NAMALWA (cell line): ENCODE measurements around the gene ATG10.
"Not testable (repeated sequence)": the region's sequence is repeated elsewhere in the genome, so short reads cannot be mapped to it uniquely, and the experiment has no call there.

Source experiments
- DNase-seq: peaks from one replicate; pipeline ENCODE4 v3.0.0-alpha.2; 2015; ENCODE audit warnings: low spot score

The ATG10 gene

DNA sequence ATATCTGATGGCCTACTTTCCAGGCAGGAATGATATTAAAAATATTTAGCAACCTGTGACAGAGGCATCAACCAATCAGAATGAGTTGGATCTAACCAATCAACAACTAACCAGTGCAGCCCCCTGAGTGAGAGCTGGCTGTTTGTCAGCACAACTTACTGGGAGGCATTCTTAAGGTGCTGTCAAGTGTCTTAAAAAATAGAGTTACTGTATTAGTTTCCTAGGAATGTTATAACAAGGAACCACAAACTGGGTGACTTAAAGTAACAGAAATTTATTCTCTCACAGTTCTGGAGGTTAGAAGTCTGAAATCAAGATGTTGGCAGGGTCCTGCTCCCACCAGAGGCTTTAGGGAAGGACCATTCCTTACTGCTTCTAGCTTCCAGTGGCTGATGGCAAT is 85.2 kb downstream of the ATG10 start:
- no peak for DNase-seq

- DNase-seq = no peak
Observed at GRCh38 chr5:82058710-82059109, 86.9 kb downstream of the ATG10 start.

DNA sequence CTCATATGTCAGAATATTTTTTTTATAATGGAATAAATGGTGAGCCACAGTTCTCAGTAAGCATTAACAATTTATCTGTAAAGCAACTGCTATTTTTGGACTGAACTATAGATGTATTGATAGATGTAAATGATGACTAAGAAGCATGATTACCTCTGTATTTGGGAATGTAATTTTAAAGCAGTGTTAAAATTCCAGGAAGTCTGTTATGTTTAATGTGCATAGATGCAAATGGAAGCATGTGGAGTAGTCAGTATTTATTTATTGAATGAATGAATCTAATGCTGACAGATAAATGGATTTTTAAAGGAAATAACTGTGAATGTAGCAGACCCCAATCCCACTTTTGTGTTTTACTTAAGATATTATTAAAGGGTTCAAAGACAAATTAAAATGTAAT is 95.0 kb downstream of the ATG10 start:
- DNase-seq = no peak

DNA sequence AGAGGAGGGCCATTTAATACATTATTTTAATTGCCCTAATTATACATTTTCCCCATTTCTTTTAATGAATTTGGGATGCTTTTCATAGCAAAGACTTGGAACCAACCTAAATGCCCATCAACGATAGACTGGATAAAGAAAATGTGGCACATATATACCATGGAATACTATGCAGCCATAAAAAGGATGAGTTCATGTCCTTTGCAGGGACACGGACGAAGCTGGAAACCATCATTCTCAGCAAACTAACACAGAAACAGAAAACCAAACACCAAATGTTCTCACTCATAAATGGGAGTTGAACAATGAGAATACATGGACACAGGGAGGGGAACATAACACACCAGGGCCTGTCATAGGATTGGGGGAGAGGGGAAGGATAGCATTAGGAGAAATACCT is 96.2 kb downstream of the ATG10 start:
- not testable (repeated sequence) for DNase-seq

GRCh38 chr5:82068723-82069122 is 96.9 kb downstream of the ATG10 start:
- DNase-seq = peak; percentile 10

GRCh38 chr5:82072138-82072537 is 100.3 kb downstream of the ATG10 start:
- no peak for DNase-seq

DNA sequence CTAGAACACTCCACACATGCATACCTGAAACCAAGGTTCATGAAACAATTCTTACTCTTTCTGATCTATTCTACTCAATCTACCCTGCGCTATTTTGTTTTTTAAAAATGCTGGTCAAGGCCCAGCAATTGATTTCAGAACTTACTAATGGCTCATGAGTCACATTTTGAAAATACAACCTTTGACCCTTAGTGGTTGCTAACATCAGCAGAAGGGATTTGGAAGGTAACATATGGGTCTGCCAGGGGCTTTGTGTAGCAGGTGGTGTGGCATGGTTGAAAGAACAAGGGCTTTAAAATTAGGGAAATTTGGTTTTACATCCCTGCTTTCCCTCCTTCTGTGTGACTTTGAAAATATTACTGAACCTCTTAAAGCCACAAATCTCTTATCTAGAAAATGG is 101.4 kb downstream of the ATG10 start:
- DNase-seq = no peak

- DNase-seq = no peak
Observed at GRCh38 chr5:82074950-82075349, 103.1 kb downstream of the ATG10 start.

DNA sequence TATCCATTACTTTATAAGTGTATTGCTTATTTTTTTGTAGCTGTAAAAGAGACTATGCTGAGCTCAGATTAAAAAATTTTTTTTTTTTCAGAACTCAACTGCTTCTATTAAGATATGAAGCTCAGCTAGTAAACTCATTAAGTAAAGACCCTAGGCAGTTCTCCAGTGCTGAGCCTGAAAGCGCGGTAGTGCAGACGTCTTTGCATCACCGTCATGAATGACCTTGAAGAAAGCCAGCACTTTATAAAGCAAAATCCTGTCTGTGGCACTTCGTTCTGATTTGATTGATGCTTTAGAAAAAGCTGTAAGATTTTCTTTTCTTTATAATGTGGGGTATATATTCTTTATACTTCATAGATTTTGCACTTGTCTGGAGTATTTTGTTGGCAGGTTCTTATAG is 105.7 kb downstream of the ATG10 start:
- DNase-seq = no peak

DNA sequence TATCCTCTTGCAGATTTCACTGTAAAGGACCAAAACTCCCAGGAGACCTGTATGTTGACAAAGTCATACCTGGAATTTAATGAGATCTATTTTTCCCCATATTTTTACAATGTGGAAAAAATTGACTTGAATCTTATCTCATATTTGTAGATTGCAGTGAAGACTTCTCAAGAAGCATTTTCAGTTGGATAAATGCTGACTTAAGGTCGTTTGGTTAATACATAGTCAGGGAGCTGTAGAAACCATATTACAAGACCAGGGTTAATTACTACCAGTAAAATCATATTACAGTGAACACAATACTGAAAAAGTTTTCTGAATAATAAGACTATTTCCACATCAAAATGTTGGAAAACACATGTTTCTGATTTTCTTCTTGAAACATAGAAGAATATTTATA is 119.8 kb downstream of the ATG10 start:
- no peak for DNase-seq

DNA sequence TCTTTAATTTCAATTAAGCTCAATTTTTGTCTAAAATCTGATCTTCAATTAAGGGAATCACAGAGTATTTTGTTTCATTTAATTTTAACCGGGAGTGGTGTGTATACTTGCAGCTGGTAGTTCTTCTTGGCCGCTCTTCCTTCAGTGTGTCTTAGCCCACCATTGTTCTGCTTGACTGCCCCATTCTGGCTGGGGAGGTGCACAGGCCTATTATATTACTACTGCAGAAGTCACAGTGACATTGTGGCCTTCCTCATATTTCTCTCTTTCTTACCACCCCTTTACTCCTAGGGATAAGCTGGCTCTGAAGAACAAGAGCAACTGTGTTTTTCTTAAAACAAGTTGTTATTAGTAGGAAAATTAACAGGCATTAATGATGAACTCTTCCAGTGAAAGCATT is 123.7 kb downstream of the ATG10 start:
- DNase-seq = no peak

DNA sequence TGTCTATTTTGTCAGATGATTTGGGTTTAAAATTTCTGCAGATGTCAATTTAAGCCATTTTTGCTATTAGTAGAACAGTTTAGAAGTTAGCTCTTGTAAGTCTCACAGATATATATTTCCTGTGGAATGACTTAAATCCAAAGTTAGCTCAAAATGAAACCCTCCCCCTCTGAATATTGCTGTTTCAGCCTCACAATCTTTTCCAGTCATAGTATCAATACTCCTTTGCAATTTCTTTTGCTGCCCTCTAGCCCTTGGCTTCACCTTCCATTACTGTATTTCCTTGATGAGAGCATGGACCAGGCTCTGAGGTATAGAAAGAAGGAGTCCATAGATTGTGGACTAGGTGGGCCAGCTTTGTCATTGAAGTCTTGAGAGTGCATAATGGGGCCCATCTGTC is 124.4 kb downstream of the ATG10 start:
- no peak for DNase-seq

DNA sequence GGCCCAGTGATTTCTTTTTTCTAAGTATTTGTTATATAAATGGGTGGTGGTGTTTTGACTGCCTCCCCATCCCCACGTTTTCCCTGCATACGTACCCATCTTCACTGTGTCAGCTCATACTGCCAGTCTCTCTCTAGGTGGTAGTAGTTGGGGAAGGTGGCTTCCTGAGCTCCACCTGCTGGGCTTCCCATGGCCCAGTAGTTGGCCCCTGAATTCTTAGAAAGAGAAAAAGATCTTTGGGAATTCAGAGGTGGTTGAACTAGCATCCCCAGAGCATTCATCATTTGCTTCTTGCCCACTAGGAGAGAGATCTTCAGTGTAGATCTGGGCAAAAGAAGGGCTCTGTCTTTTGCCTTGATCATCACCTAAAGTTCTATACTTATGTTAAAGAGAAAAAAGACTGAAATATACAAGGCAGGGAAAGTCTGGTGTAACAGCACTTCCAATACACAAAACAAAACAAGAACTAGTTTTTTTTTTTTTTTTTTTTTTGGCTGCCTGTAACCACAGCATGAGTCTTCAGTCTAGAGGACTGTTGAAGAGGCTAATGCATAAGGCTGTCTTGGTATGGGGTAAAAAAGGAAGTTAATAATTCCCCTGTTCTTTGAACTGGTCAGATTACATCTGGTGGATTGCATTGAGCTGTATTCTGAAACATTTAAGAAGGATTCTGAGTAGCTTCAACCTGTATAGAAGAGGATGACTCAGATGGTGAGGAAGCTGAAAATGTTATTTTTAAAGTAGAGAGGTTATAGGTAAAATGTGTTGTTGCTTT is 128.7 kb downstream of the ATG10 start:
- no peak for DNase-seq

GRCh38 chr5:82104872-82105271 is 133.0 kb downstream of the ATG10 start:
- no peak for DNase-seq

DNA sequence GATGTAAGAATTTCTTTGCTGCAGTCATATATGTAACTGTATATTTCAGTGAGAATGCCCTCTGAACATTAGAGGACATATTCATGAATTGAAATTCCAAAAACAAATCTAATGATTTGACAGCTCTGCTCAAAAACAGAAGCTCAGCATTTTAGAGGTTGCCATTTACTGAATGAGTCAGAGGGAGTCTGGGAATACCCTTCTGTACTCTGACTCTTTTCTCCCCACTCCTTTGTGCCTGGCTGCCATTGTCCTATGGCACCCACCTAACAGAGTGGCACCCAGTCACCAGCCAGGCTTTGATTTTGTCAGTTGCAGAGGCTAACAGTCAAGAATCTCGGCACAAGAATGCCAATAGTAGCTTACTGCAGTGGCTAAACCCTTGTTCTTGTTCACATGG is 133.6 kb downstream of the ATG10 start:
- DNase-seq = no peak

DNA sequence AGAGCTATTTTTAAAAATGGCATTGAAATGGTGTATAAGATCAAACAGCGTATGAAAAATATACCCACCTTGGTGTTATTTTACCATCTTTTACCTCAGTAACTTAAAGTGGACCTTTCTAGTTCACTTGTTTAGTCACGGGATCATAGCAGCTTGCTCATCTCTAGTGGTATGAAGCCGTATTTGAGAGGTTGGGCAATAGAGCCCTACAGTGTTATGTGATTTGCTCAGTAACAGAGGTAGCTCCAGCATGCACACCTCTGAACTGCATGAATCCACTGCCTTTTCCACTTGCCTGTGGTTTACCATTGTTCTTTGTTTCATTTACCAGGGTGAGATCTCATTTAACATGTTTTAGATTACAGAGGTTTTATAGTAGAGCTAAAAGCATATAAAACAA is 134.4 kb downstream of the ATG10 start:
- no peak for DNase-seq

DNA sequence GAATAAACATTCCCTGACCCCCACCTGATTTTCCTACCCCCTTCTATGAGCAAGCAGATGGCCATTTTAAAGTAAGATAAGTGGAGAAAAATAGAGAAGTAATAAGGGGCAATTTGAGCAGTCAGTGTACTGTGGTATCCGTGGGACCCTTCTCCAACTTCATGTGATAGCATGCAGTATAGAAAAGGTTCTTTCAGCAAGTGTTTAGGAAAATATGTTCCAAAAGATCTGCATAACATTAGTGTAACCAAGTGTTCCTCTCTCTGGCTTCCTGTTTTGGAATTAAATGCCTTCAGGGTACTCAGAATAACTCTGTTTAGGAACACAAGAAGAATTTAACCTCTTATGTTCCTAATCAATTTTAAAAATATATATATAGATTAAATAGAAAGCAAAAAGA is 134.9 kb downstream of the ATG10 start:
- DNase-seq = no peak

DNA sequence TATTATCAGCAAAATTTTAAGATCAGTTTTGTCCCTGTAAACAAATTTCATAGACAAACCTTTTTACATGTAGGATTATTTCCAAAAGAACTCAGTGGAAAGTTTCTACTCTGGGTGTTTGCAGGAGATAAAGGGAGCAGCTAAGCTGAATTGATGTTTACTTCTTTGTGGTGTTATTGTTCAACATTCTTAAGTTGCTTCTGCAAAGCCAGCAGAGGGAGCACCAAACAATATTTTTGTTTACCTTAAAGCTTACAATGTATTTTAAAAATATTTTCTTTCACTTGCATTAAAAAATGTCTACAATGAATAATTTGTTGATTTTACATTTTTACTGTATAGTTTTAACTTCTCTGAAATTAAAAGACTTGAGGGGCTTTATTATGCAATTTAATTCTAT is 135.4 kb downstream of the ATG10 start:
- peak; percentile 30 for DNase-seq

- DNase-seq = no peak
Observed at GRCh38 chr5:82109013-82109412, 137.2 kb downstream of the ATG10 start.

DNA sequence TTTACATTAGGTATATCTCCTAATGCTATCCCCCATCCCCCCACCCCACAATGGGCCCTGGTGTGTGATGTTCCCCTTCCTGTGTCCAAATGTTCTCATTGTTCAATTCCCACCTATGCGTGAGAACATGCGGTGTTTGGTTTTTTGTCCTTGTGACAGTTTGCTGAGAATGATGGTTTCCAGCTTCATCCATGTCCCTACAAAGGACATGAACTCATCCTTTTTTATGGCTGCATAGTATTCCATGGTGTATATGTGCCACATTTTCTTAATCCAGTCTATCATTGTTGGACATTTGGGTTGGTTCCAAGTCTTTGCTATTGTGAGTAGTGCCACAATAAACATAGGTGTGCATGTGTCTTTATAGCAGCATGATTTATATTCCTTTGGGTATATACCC is 138.1 kb downstream of the ATG10 start:
- not testable (repeated sequence) for DNase-seq

DNA sequence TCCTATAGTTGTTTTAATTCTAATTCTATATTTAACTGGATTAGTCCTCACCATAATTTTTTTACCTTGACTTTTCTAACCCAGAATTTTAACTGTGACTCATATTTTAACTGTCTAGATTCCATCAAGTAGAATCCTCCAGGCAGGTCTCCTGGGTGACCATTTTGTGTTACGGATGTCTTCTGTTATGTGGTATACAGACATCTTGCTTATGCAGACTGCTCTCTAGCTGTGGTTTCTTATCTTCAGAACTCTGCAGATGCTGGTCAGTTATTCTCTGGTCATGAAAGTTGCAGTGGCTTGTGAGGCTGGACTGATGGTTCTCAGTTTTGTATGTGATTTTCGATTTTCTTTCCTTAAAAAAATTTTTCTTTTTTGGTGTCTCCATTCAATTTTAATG is 139.4 kb downstream of the ATG10 start:
- DNase-seq = no peak

GRCh38 chr5:82115858-82116257 is 144.0 kb downstream of the ATG10 start:
- no peak for DNase-seq

DNA sequence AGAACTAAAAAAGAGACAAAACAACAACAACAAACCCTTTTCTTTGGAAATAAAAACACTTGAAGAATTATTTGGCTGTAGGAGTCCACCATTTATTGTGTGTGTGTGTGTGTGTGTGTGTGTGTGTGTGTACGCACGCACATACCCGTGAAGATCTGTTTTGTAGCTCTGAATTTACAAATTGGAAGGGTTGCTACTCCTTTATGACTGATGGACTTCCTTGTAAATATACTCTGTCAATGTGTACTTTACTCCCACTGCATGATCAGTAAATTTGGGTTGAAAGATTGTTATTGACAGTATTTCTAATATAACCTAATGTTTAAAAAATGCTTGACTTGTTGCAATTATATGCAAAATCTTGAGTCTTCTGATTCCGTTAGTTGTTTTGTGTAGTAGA is 148.1 kb downstream of the ATG10 start:
- no peak for DNase-seq

GRCh38 chr5:82129723-82130285 is 158.0 kb downstream of the ATG10 start:
- no peak for DNase-seq
